ENCODE data around the gene FAM50A.

Gene FAM50A

DNA sequence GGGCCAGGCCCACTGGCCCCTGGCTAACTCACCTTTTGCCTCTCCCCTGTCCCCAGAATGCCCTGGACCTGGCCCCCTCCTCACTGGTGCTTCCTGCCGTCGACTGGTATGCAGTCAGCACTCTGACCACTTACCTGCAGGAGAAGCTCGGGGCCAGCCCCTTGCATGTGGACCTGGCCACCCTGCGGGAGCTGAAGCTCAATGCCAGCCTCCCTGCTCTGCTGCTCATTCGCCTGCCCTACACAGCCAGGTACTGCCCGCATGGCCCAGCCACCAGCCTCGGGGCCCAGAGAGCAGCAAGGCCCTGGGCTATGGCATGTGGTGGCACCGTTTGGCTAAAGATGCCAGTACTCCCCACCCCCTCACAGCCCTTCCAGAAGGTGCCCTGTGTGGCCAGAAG is 11.7 kb upstream of the FAM50A start:
- H4K20me1 ChIP-seq (ENCODE audit: low read depth, low read length) = no peaks in the 10 kb centered on the region
- H3K9me2 ChIP-seq (replicated peaks; ENCODE audit: insufficient read depth, low read length) = no peaks in the 10 kb centered on the region
- no peak overlapping the region for H3K4me2 ChIP-seq (ENCODE audit: low read depth, low read length, poor library complexity, severe bottlenecking)
- peaks cover 5% of the 10 kb centered on the region; the same call in 1 of the 2 replicates for H3F3A ChIP-seq (ENCODE audit: insufficient read depth)
- TF ChIP-seq, protein P1, sequence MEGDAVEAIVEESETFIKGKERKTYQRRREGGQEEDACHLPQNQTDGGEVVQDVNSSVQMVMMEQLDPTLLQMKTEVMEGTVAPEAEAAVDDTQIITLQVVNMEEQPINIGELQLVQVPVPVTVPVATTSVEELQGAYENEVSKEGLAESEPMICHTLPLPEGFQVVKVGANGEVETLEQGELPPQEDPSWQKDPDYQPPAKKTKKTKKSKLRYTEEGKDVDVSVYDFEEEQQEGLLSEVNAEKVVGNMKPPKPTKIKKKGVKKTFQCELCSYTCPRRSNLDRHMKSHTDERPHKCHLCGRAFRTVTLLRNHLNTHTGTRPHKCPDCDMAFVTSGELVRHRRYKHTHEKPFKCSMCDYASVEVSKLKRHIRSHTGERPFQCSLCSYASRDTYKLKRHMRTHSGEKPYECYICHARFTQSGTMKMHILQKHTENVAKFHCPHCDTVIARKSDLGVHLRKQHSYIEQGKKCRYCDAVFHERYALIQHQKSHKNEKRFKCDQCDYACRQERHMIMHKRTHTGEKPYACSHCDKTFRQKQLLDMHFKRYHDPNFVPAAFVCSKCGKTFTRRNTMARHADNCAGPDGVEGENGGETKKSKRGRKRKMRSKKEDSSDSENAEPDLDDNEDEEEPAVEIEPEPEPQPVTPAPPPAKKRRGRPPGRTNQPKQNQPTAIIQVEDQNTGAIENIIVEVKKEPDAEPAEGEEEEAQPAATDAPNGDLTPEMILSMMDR (IDR thresholded peaks at IDR 0.05; ENCODE audit: insufficient read depth, low read length, poor library complexity, severe bottlenecking) = no peak
- no peak for TF ChIP-seq EZH2phosphoT487 (conservative IDR thresholded peaks at IDR 0.05; ENCODE audit: low read length)
- no peaks in the 10 kb centered on the region for H3K9me3 ChIP-seq (ENCODE audit: insufficient read depth, low read length)
- H3K4me3 ChIP-seq (ENCODE audit: insufficient read depth, low read length, poor library complexity, severe bottlenecking) = no peak overlapping the region
- H3K9ac ChIP-seq (ENCODE audit: low read length) = no peak overlapping the region
- H3K27ac ChIP-seq (ENCODE audit: low read depth, low read length) = no peak overlapping the region
- no peak overlapping the region for H2AFZ ChIP-seq (ENCODE audit: low read depth, low read length, severe bottlenecking)
- H3K27me3 ChIP-seq (ENCODE audit: low read length) = no peaks in the 10 kb centered on the region
- no peaks in the 10 kb centered on the region for H3K36me3 ChIP-seq (ENCODE audit: low read length)
- H3K79me2 ChIP-seq (ENCODE audit: insufficient read depth, low read length) = peaks cover 10% of the 10 kb centered on the region; the same call in 1 of the 2 replicates

GRCh38 chrX:154433605-154434004 is 10.3 kb upstream of the FAM50A start:
- Histone ChIP-seq H3K27ac (ENCODE audit: low read depth, low read length) (no peak overlapping the region), H3K9me2 (replicated peaks; ENCODE audit: insufficient read depth, low read length) (no peaks in the 10 kb centered on the region), H3K4me3 (ENCODE audit: insufficient read depth, low read length, poor library complexity, severe bottlenecking) (no peak overlapping the region), H3K79me2 (ENCODE audit: insufficient read depth, low read length) (peaks cover 23% of the 10 kb centered on the region), H3F3A (ENCODE audit: insufficient read depth) (peaks cover 5% of the 10 kb centered on the region; the same call in 1 of the 2 replicates), H3K36me3 (ENCODE audit: low read length) (no peaks in the 10 kb centered on the region), H3K27me3 (ENCODE audit: low read length) (no peaks in the 10 kb centered on the region), H3K4me2 (ENCODE audit: low read depth, low read length, poor library complexity, severe bottlenecking) (no peak overlapping the region), H4K20me1 (ENCODE audit: low read depth, low read length) (no peaks in the 10 kb centered on the region), H3K9me3 (ENCODE audit: insufficient read depth, low read length) (no peaks in the 10 kb centered on the region), H3K9ac (ENCODE audit: low read length) (no peak overlapping the region), H2AFZ (ENCODE audit: low read depth, low read length, severe bottlenecking) (no peak overlapping the region)
- TF ChIP-seq, protein P1 (IDR thresholded peaks at IDR 0.05; ENCODE audit: insufficient read depth, low read length, poor library complexity, severe bottlenecking) = no peak
- no peak for TF ChIP-seq EZH2phosphoT487 (conservative IDR thresholded peaks at IDR 0.05; ENCODE audit: low read length)

GRCh38 chrX:154434394-154435168 is 9.4 kb upstream of the FAM50A start:
- no peaks in the 10 kb centered on the region for H3K27me3 ChIP-seq (ENCODE audit: low read length)
- H3K9ac ChIP-seq (ENCODE audit: low read length) = no peak overlapping the region
- H3K79me2 ChIP-seq (ENCODE audit: insufficient read depth, low read length) = peaks cover 18% of the 10 kb centered on the region
- H3K9me3 ChIP-seq (ENCODE audit: insufficient read depth, low read length) = no peaks in the 10 kb centered on the region
- no peak for TF ChIP-seq EZH2phosphoT487 (conservative IDR thresholded peaks at IDR 0.05; ENCODE audit: low read length)
- TF ChIP-seq, protein P1 (IDR thresholded peaks at IDR 0.05; ENCODE audit: insufficient read depth, low read length, poor library complexity, severe bottlenecking) = no peak
- H3K36me3 ChIP-seq (ENCODE audit: low read length) = no peaks in the 10 kb centered on the region
- no peak overlapping the region for H2AFZ ChIP-seq (ENCODE audit: low read depth, low read length, severe bottlenecking)
- H3K9me2 ChIP-seq (replicated peaks; ENCODE audit: insufficient read depth, low read length) = no peaks in the 10 kb centered on the region
- no peaks in the 10 kb centered on the region for H4K20me1 ChIP-seq (ENCODE audit: low read depth, low read length)
- H3K27ac ChIP-seq (ENCODE audit: low read depth, low read length) = no peak overlapping the region
- H3K4me2 ChIP-seq (ENCODE audit: low read depth, low read length, poor library complexity, severe bottlenecking) = no peak overlapping the region
- H3F3A ChIP-seq (ENCODE audit: insufficient read depth) = peaks cover 5% of the 10 kb centered on the region; the same call in 1 of the 2 replicates
- no peak overlapping the region for H3K4me3 ChIP-seq (ENCODE audit: insufficient read depth, low read length, poor library complexity, severe bottlenecking)
